Measurements from ENCODE around the gene SNX24. TPM values are rescaled to one million over a fixed set of nuclear protein-coding genes. Genes with fewer than 3 reads are reported as not detected.

The SNX24 gene
- total RNA-seq, 1 experiment from 2014 or later: 10.8 TPM

- no peaks in the 10 kb centered on the region for H3K36me3 ChIP-seq (ENCODE audit: control insufficient read depth in 1 of 2, insufficient read depth in 2 of 2, low read length in 2 of 2)
- no peak overlapping the region for H3K27ac ChIP-seq (ENCODE audit: low read depth, low read length)
- intact Hi-C loops (cut with micrococcal nuclease): no loop called here
- no peaks in the 10 kb centered on the region for H3K9me2 ChIP-seq (ENCODE audit: insufficient read depth)
- no peak for DNase-seq (ENCODE audit: low read depth, low spot score)
- TF ChIP-seq YY1 (IDR thresholded peaks at IDR 0.05; ENCODE audit: extremely low read depth, insufficient replicate concordance, low read depth, low read length): no peak
- TF ChIP-seq ZBTB33 (IDR thresholded peaks at IDR 0.05; ENCODE audit: extremely low read depth, insufficient replicate concordance, low read length): no peak
- TF ChIP-seq EGR1 (IDR thresholded peaks at IDR 0.05; ENCODE audit: low read depth): no peak
- TF ChIP-seq POLR2A (IDR thresholded peaks at IDR 0.05; ENCODE audit: borderline replicate concordance, extremely low read depth, insufficient read depth, insufficient read length): no peak
- no peak for TF ChIP-seq RAD21 (IDR thresholded peaks at IDR 0.05; ENCODE audit: low read depth)
- no peak for TF ChIP-seq SRF (IDR thresholded peaks at IDR 0.05; ENCODE audit: low read depth)
- no peak for TF ChIP-seq TCF7L2 (IDR thresholded peaks at IDR 0.05; ENCODE audit: borderline replicate concordance, extremely low read depth, insufficient read depth, insufficient read length)
- no peak for TF ChIP-seq ZFX (IDR thresholded peaks at IDR 0.05)
- TF ChIP-seq ZNF274 (IDR thresholded peaks at IDR 0.05; ENCODE audit: low read depth, low read length): no peak
- TF ChIP-seq EZH2phosphoT487 (IDR thresholded peaks at IDR 0.05; ENCODE audit: borderline replicate concordance): no peak
- TF ChIP-seq ELF1 (IDR thresholded peaks at IDR 0.05; ENCODE audit: borderline replicate concordance, low read depth): no peak
- TF ChIP-seq FOSL1 (IDR thresholded peaks at IDR 0.05; ENCODE audit: low read depth): no peak
- TF ChIP-seq, protein P1, sequence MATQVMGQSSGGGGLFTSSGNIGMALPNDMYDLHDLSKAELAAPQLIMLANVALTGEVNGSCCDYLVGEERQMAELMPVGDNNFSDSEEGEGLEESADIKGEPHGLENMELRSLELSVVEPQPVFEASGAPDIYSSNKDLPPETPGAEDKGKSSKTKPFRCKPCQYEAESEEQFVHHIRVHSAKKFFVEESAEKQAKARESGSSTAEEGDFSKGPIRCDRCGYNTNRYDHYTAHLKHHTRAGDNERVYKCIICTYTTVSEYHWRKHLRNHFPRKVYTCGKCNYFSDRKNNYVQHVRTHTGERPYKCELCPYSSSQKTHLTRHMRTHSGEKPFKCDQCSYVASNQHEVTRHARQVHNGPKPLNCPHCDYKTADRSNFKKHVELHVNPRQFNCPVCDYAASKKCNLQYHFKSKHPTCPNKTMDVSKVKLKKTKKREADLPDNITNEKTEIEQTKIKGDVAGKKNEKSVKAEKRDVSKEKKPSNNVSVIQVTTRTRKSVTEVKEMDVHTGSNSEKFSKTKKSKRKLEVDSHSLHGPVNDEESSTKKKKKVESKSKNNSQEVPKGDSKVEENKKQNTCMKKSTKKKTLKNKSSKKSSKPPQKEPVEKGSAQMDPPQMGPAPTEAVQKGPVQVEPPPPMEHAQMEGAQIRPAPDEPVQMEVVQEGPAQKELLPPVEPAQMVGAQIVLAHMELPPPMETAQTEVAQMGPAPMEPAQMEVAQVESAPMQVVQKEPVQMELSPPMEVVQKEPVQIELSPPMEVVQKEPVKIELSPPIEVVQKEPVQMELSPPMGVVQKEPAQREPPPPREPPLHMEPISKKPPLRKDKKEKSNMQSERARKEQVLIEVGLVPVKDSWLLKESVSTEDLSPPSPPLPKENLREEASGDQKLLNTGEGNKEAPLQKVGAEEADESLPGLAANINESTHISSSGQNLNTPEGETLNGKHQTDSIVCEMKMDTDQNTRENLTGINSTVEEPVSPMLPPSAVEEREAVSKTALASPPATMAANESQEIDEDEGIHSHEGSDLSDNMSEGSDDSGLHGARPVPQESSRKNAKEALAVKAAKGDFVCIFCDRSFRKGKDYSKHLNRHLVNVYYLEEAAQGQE (IDR thresholded peaks at IDR 0.05; ENCODE audit: low read depth): no peak
- TF ChIP-seq SIN3A (IDR thresholded peaks at IDR 0.05; ENCODE audit: low read depth): no peak
- no peaks in the 10 kb centered on the region for H3K79me2 ChIP-seq (ENCODE audit: insufficient read depth, low read length)
- BruUV-seq (replicated peaks): no TSS peak
- ChIA-PET CTCF (no interaction called here), POLR2A (no interaction called here), RAD21 (ENCODE audit: low non-redundant PET in 1 of 2, low total read pairs in 2 of 2, uncharacterized antibody in 2 of 2, unreplicated experiment in 2 of 2) (no interaction called here)
- no peak overlapping the region for H2AFZ ChIP-seq (ENCODE audit: low read depth, low read length, poor library complexity, severe bottlenecking)
- ATAC-seq: no peak
- H3K4me2 ChIP-seq (ENCODE audit: low read length): no peak overlapping the region
- H3K4me3 ChIP-seq (replicated peaks in 1 of 2; ENCODE audit: low read depth in 1 of 2, low read length in 2 of 2): no peak overlapping the region
- H3K9ac ChIP-seq (ENCODE audit: low read length): no peak overlapping the region
- H3K27me3 ChIP-seq (ENCODE audit: insufficient read depth, low read length): no peaks in the 10 kb centered on the region
- H4K20me1 ChIP-seq (ENCODE audit: insufficient read depth): no peaks in the 10 kb centered on the region
- no peaks in the 10 kb centered on the region for H3K4me1 ChIP-seq (ENCODE audit: control insufficient read depth in 1 of 2, insufficient read depth in 2 of 2, low read length in 2 of 2)
- no peaks in the 10 kb centered on the region for H3K9me3 ChIP-seq (ENCODE audit: control insufficient read depth in 1 of 2, insufficient read depth in 1 of 2, low read depth in 1 of 2, low read length in 2 of 2)
Measured at GRCh38 chr5:122864400-122864799, 19.0 kb downstream of the SNX24 start.
